HG03097 (cell line): ENCODE results near the gene USP37.
"Not testable (repeated sequence)": the region's sequence is repeated elsewhere in the genome, so short reads cannot be mapped to it uniquely, and the experiment has no call there.

ENCODE experiments used
- ATAC-seq: cut with Tn5 transposase; IDR thresholded peaks from one replicate; pipeline ENCODE4 v1.9.1; 2021; ENCODE audit not compliant: unreplicated experiment, low FRiP score

USP37 gene

GRCh38 chr2:218557941-218558340 lies 10.2 kb downstream of the USP37 start:
- ATAC-seq: no peak

DNA sequence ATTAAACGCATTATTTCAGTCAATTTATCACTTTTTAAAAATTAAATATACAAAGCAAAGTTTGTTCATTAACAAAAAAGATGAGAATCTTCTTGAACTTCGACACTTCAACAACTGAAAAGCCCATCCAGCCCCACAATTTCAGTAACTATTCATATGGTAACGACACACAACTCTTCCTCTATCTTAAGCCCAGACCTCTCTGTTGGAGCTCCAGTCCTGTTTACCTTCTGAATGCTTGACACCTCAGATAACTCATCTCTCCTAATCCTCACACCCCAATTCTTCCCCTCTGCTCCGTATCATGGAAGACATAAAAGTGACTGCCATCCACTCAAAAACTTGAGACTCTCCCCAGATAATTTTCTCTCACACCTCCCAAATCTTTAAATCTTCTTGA lies 12.6 kb downstream of the USP37 start:
- ATAC-seq: no peak

GRCh38 chr2:218554225-218554624 lies 13.9 kb downstream of the USP37 start:
- not testable (repeated sequence) for ATAC-seq

DNA sequence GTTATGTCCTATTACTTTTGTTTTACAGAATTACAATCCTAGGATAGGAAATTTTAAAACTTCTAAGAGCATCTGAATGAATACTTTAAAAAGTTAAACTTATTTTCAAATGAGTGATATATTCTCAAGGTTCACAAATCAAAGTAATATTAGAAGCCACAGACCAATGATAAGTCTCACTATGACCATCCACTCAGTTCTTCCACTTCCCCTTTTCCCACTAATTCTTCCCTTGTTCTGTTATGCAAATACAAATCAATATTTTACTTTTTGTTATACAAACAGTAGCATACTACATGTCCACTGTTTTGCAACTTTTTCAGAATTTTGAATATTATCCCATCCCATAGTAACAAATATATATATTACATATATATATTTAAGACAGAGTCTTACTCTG lies 20.2 kb downstream of the USP37 start:
- ATAC-seq: no peak

GRCh38 chr2:218547511-218547910 lies 20.6 kb downstream of the USP37 start:
- no peak for ATAC-seq

DNA sequence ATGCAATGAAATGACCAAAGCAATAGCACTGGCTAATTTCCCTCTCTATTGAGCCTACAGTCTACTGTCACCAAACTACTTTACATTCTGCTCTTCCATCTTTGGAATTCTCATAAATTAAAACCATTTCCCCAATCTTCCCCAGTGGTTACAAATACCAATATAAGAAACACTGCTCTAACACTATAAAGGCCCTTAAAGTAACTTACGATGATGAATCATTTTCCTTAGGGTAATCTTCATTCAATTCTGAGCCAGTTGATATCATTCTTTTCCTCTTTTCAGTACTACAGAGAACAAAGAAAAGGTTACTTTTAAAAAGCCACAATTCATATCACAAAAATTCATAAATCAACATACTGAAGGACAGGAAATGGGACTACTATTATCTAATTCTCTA lies 22.1 kb downstream of the USP37 start:
- no peak for ATAC-seq

GRCh38 chr2:218540015-218540414 lies 28.1 kb downstream of the USP37 start:
- ATAC-seq: no peak

DNA sequence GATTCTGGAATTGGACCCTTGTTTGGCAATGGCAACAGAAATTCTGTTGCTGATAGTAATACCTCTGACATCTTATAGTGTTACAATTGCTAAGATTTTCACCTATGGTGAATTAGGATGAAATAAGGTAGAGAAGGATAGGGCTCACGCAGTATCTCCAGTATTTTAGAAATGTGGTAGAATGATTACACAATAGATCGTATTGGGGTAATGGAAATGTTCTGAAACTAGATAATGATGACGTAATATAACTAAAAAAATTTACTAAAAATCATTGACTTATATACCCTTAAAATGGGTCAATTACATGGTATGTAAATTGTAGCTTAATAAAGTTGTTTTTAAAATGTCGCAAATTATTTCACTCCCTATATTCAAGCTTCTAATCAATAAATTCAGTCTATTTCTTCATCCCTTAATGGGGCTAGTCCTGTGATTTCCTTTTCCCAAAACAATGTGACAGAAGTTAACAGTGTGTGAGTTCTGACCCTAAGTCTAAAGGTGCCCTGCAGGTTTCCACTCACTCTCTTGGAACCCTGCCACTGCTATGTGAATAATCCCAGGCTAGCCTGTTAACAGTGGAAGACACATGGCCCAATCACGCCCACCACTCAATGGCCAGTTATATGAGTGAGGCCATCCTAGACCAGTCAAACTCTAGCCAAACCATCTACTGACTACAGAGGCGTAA lies 31.2 kb downstream of the USP37 start:
- ATAC-seq: no peak

GRCh38 chr2:218529990-218530389 lies 38.2 kb downstream of the USP37 start:
- ATAC-seq: no peak

DNA sequence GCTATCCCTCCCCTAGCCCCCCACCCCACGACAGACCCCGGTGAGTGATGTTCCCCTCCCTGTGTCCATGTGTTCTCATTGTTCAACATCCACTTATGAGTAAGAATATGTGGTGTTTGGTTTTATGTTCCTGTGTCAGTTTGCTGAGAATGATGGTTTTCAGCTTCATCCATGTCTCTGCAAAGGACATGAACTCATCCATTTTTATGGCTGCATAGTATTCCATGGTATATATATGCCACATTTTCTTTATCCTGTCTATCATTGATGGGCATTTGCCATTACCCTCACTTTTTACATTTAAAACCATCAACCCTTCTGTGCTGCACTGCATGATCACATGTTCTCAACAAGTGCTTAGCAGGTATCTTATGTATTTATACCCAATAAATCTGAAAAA lies 39.7 kb downstream of the USP37 start:
- not testable (repeated sequence) for ATAC-seq

DNA sequence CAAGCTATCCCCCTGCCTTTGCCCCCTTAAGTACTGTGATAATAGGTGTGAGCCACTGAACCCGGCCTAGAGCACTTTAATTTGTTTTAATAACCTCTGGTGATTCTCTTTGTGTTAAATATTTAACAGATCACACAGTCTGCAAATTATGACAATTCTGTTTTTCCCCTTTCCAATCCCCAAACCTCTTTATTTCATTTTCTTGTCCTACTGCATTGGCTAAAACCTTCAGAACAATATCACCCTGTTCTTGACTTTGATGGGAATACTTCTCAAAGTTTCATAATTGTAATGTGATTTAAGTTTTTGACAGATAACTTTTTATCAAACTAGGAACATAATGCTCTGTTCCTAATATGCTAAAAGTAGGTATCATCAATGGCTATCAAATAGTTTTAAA lies 44.5 kb downstream of the USP37 start:
- no peak for ATAC-seq

GRCh38 chr2:218518876-218519275 lies 49.3 kb downstream of the USP37 start:
- ATAC-seq: no peak

GRCh38 chr2:218517434-218518206 lies 50.5 kb downstream of the USP37 start:
- no peak for ATAC-seq

DNA sequence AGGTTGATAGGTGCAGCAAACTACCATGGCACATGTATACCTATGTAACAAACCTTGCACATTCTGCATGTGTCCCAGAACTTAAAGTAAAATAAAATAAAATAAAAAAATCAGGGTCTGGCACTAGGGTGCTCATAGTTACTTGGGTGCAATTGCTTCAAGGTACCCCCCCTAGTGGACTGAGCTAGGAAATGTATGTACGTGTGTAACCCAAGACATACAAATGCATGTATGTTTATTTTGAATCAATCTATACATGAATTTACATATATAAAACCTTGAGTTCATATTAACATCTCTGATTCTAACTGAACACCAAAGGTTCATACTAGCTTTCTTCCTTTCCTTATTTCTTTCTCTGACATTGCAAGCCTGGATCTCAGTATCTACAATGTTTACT lies 51.5 kb downstream of the USP37 start:
- ATAC-seq: no peak

DNA sequence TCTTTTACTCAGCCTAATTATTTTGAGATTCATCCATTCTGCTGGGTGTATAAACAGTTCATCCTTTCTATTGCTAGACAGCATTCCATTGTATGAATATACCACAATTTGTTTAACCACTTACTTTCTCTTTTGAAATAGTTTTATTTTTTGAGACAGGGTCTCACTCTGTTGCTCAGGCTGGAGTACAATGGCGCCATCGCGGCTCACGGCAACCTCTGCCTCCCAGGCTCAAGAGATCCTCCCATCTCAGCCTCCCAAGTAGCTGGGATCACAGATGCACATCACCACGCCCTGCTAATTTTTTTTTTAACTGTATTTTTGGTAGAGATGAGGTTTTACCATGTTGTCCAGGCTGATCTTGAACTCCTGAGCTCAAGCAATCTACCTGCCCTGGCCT lies 54.5 kb downstream of the USP37 start:
- ATAC-seq: no peak

DNA sequence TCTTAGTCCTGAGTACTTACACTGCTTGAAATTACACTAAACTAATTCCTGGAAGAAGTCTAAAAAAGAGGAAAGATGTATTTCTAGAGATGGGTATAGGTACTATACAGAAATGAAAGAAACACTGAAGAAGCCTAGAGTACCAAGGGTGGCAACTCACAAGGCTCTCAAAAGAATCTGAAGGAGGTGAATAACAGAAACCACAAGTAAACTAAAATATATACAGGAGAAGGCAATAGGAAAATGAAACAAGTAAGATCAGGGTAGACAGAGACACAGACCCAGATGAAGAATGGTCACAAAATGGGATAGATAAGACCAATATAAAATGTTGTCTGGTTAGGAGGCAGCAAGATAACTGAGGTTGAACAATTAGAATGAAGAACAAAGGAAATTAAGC lies 59.9 kb downstream of the USP37 start:
- ATAC-seq: no peak

DNA sequence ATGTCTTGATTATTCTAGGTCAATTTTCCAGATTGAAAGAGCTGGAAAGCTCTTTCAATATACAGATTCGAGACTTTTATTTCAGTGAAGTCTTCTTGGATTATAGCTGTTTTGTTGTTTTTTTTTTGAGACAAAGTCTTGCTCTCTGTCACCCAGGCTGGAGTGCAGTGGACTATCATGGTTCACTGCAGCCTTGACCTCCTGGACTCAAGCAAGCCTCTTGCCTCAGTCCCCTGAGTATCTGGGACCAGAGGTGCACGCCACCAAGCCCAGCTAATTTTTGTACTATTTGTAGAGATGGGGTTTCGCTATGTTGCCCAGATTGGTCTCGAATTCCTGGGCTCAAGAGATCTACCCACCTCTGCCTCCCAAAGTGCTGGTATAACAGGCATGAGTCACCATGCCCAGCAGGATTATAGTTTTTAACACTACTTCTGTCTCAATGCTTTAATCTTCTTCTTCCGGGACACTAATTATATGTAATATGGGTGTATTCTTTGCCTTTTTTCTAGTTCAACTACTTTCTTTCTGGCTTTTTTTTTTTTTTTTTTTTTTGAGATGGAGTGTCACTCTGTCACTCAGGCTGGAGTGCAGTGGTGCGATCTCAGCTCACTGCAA lies 62.3 kb downstream of the USP37 start:
- no peak for ATAC-seq

- no peak for ATAC-seq
Measured at GRCh38 chr2:218501665-218502064, 66.5 kb downstream of the USP37 start.

DNA sequence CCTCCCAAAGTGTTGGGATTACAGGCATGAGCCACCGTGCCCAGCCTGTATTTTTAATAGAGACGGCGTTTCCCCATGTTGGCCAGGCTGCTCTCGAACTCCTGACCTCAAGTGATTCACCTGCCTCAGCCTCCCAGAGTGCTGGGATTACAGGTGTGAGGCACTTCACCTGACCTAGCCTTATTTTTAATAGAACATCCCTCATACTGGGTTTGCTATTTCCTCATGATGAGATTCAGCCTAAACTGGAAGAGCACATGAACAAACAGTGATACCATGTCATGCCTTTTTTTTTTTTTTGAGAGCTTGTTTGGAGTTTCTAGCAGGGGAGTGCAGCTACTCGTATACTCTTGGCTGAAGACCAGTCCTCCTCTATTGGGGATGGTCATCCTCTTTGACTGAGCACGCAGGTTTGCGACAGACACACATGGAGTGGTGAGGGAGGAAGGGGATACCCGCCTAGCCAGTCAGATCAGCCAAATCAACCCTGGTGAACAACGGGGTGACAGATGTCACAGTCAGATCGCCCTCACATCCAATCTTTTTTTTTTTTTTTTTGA lies 67.6 kb downstream of the USP37 start:
- ATAC-seq: no peak

- no peak for ATAC-seq
Measured at GRCh38 chr2:218485986-218486667, 82.0 kb downstream of the USP37 start.

DNA sequence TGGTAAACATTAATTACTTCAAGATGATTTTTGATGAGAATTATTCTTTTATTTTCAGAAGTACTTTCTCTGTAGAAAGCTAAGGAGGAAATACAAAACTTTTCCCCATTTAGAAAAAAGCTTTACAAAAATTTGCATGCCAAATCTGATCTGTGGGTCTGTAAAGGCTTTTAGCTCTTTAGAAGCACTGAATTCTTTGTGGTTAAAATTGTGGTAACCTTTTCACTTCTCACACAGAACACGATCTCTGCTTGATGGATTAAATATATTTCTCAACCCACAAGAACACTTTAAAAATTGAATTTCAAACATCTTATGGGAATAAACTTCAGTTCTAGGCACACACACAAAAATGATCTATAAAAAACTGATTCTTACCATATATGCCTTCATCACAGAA lies 85.5 kb downstream of the USP37 start:
- no peak for ATAC-seq
